NCI-H146 treated with DMSO at 0.1 percent for 48 hours (cell line): ENCODE measurements around the gene APOL3.
A peak's percentile ranks its signal among the peaks of the same experiment; 100 is the strongest.
"Not testable (repeated sequence)": the region's sequence is repeated elsewhere in the genome, so short reads cannot be mapped to it uniquely, and the experiment has no call there.

ENCODE experiments used
- DNase-seq: peaks from one replicate; lab custom pipeline; 2025; ENCODE audit not compliant: unreplicated experiment; lab: John Stamatoyannopoulos, UW

Gene APOL3

GRCh38 chr22:36193577-36193976 lies 33.0 kb upstream of the APOL3 start:
- DNase-seq = no peak

DNA sequence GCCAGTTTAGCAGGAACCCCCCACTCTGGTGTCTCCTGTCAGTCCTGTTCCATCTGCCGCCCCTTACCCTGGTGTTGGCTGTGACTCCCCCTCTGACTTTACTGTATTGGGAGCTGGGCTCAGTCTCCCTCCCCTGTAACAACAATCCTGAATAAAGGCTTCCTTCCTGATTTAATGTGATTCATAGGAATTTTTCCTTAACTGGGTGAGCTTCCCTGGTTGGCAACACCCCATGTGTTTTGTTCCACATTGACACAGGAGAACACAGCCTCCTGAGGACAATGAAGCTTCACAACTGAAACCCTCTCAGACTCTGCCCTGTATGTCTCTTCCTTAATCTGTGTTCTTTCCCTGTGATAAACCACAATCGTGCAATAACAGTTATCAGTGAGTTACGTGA lies 32.6 kb upstream of the APOL3 start:
- no peak for DNase-seq

- DNase-seq = no peak
These were observed 32.0 kb upstream of the APOL3 start for GRCh38 chr22:36192542-36192941.

DNA sequence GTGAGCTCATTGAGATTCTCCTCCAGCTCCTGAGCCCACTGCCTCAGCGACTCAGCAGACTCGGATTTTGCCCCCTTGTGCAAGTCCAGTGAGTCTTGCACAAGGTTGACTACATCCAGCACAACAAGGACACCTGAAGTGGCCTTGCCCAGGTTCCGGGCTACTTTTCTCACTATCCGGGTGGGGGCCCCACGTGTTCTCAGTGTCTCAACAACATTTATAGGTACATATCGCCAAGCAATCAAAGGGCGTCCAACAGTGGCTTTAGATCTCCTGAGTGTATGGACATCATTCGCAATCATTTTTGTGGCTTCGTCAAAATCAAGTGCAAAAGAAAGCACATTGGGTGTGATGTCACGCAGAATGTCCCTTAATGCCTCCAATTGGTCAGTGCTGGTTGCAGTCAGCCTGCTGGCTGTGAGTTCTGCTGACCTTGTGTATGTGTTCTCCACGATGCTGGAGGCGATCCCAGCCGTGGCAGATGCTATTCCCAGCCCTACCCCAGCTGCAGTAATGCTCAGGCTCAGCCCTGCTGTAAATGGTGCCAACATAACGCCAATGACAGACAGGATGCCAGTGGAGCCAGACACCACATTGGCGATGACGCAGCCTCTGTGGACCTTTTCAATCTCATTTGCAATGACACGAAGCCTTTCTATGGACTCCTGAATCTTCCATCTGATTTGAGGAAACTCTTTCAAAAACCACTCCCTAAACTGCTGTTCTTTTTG lies 30.7 kb upstream of the APOL3 start:
- DNase-seq = no peak

GRCh38 chr22:36187862-36188261 lies 27.3 kb upstream of the APOL3 start:
- DNase-seq = not testable (repeated sequence)

GRCh38 chr22:36185828-36186624 lies 25.5 kb upstream of the APOL3 start:
- DNase-seq = no peak

GRCh38 chr22:36184433-36185025 lies 24.0 kb upstream of the APOL3 start:
- DNase-seq = peak; percentile 36

- DNase-seq = no peak
These were observed 22.9 kb upstream of the APOL3 start for GRCh38 chr22:36183446-36183845.

- DNase-seq = no peak
These were observed 22.3 kb upstream of the APOL3 start for GRCh38 chr22:36182857-36183256.

DNA sequence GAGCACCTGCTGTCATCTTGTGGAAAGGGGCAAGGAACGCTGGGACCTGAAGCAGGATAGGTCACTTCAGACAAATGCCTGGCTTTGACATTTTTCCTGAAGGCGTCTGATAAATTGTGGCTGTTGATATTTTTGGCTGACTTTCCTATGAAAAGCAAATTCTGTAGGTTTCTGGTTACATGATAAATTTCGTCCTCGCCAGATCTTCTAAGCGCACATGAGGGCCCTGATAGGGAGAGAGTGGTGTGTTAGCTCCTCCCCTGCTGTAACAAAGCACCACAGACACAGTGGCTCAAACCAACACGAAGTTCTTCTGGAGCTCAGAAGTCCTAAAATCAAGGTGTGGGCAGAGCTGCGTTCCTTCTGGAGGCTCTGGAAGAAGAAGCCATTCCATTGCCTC lies 21.5 kb upstream of the APOL3 start:
- no peak for DNase-seq

DNA sequence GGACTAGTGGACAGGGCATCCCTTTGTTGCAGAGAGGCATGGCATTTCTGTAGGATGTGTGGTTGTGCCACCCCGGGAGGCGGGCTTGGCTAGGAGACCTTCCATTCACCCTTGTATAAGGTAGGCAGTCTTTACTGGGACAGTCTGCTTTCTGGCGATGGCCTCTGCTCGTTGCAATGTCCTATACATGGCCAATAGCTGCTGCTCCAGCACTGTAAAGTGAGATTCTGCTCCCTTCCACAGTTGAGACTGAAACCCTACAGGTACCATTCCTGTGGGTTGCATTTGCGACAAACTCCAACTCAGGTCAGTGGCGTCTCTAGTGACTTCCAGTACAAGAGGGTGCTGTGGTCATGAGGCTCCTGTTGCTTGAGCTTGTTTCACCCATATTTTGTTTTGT lies 20.4 kb upstream of the APOL3 start:
- no peak for DNase-seq

- peak; percentile 34 for DNase-seq
These were observed 19.7 kb upstream of the APOL3 start for GRCh38 chr22:36180038-36180880.

GRCh38 chr22:36177160-36177559 lies 16.6 kb upstream of the APOL3 start:
- DNase-seq = no peak

DNA sequence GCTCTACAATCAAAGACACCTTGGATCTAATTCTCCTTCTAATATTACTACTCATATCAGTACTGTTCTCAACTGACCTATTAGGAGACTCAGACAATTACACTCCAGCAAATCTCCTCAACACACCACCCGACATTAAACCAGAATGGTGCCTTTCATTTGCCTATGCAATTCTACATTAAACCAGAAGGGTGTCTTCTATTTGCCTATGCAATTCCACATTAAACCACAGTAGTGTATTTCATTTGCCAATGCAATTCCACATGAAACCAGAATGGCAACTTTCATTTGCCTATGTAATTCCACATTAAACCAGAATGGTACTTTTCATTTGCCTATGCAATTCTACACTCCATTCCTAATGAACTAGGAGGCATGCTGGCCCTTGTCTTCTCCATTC lies 15.3 kb upstream of the APOL3 start:
- no peak for DNase-seq

- peak; percentile 51 for DNase-seq
These were observed 11.4 kb upstream of the APOL3 start for GRCh38 chr22:36171941-36172340.

DNA sequence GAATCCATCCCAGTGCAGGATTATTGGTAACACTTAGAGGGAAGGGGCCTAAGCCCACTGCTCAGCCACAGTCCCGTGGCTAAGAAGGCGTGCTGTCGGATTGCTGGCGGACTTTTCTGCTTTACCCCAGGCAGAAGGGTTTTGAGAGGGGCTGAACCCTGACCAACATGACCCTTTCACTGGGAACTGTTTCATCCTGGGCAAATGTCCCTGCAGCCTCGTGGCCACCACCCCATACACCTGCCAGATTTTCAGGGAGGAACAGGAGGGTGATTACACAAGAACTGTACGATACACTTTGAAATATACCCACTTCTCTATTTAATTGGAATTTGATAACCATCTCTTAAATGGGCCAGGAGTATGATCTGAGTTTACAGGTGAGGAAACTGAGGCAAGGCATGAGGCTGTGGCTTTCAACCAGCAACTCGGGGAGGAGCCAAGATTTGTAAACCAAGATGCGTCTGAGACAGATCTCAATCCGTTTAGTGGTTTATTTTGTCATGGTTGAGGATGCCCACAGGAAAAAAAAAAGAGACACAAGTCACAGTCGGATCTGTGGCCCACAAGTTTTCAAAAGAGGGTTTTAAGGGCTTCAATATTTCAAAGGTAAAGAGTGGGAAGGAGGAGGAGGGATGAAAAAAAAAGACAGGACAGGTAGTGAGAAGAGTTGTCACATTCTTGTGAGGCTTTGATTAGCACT lies 6.1 kb upstream of the APOL3 start:
- no peak for DNase-seq

DNA sequence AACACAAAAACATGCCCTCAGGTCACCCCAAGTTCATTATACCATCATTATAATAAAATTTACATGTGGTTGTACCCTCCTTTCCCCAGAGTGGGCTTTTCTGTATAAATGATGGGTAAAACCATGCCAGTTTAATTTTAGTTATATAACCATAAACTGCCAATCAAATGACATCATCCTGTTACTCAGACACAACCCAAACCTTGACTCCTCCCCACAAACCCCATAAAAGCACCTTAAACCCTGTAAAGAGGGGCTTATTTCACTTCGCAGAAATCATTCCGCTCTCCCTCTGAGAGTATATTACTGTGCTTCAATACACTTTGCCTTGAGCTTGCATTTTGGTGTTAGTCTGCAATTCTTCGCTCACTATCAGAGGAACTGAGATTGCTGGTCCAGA lies 5.5 kb upstream of the APOL3 start:
- no peak for DNase-seq

DNA sequence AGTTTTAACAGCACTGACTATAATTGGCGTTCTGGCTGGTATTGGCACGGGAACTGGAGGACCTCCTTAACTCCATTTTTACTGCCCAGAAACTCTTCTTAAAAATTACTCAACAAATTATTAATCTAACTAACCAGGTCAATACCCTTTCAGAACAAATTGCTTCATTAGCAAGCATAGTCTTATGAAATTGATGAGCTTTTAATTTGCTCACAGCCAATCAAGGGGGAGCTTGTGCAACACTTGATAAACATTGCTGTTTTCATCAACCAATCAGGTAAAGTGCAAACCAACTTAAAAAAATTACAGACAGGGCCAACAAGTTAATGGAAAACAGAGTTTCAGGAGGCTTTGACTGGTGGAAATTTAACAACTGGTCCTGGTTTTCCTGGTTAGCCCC lies 4.6 kb upstream of the APOL3 start:
- no peak for DNase-seq

- DNase-seq = no peak
These were observed 4.1 kb upstream of the APOL3 start for GRCh38 chr22:36164621-36165020.

- DNase-seq = no peak
These were observed 2.9 kb upstream of the APOL3 start for GRCh38 chr22:36163497-36163896.
